Fibroblast of lung (primary cell): ENCODE data around the gene VWA8. TPM values are rescaled to one million over a fixed set of nuclear protein-coding genes. Genes with fewer than 3 reads are reported as not detected.

ENCODE experiments used
- DNase-seq, 2 donors: peaks; one replicate each; pipeline versions ENCODE4 v3.0.0 to v3.0.0-alpha.2; 2010; ENCODE audit warnings: low read depth in 2 of 2
- H2AFZ ChIP-seq: 2 replicates; pipeline ENCODE4 v1.5.1; 2012; ENCODE audit warnings: low read length, control low read depth, inconsistent platforms
- H3K27ac ChIP-seq: 2 replicates; pipeline ENCODE4 v1.5.1; 2011; ENCODE audit warnings: low read length, control low read depth; ENCODE audit not compliant: insufficient read depth
- H3K27me3 ChIP-seq: 2 replicates; pipeline ENCODE4 v1.5.1; 2011; ENCODE audit warnings: mild to moderate bottlenecking, low read length; ENCODE audit not compliant: control insufficient read depth, insufficient read depth
- H3K36me3 ChIP-seq: 2 replicates; pipeline ENCODE4 v1.5.1; 2011; ENCODE audit warnings: low read length; ENCODE audit not compliant: control insufficient read depth, insufficient read depth
- H3K4me1 ChIP-seq: 2 replicates; pipeline ENCODE4 v1.5.1; 2011; ENCODE audit warnings: low read length; ENCODE audit not compliant: control insufficient read depth, insufficient read depth; ENCODE audit errors: extremely low read depth
- H3K4me2 ChIP-seq: 2 replicates; pipeline ENCODE4 v1.5.1; 2011; ENCODE audit warnings: low read length, control low read depth; ENCODE audit not compliant: insufficient read depth; ENCODE audit errors: extremely low read depth
- H3K4me3 ChIP-seq, 4 experiments: fragments of 200-600 bp in 1 of 4; sonication (generic) in 1 of 4; replicated peaks in 1 of 4; 2 replicates each; pipeline ENCODE4 v1.5.1; 2011 to 2016; ENCODE audit warnings: low read length in 4 of 4, low read depth in 3 of 4, mild to moderate bottlenecking in 3 of 4, control low read depth in 2 of 4, inconsistent platforms in 1 of 4, mixed read lengths in 1 of 4; ENCODE audit not compliant: insufficient read depth in 1 of 4; ENCODE audit errors: control extremely low read depth in 1 of 4
- H3K79me2 ChIP-seq: 2 replicates; pipeline ENCODE4 v1.5.1; 2012; ENCODE audit warnings: mild to moderate bottlenecking, low read length, inconsistent platforms; ENCODE audit not compliant: control insufficient read depth, insufficient read depth
- H3K9ac ChIP-seq: 2 replicates; pipeline ENCODE4 v1.5.1; 2011; ENCODE audit warnings: mild to moderate bottlenecking, low read length, control low read depth; ENCODE audit not compliant: insufficient read depth
- H3K9me3 ChIP-seq: 2 replicates; pipeline ENCODE4 v1.5.1; 2012; ENCODE audit warnings: low read depth, low read length; ENCODE audit not compliant: control insufficient read depth, insufficient read depth
- H4K20me1 ChIP-seq: 2 replicates; pipeline ENCODE4 v1.5.1; 2011; ENCODE audit warnings: low read length; ENCODE audit not compliant: control insufficient read depth, insufficient read depth; ENCODE audit errors: extremely low read depth
- EZH2 ChIP-seq: IDR thresholded peaks from 2 replicates; pipeline ENCODE4 v1.5.1; 2012; ENCODE audit warnings: low read length, control low read depth, mild to moderate bottlenecking; ENCODE audit errors: missing control alignments
- polyA plus RNA-seq, 2 donors: library from polyadenylated mRNA; depleted of rRNA in 1 of 2; stranded (reverse) in 1 of 2; unstranded in 1 of 2; fragments of >200 nt; gene quantifications; 2 replicates each; pipeline ENCODE4 v1.2.1, GENCODE V29; 2011 to 2012; ENCODE audit warnings: missing spikeins in 1 of 2
- total RNA-seq: library from RNA; depleted of rRNA; stranded (reverse); fragments of >200 nt; gene quantifications from 2 replicates; pipeline ENCODE4 v1.2.1, GENCODE V29; 2014
- TF ChIP-seq, protein P1 (sequence below), 2 donors: IDR thresholded peaks in 1 of 2; conservative IDR thresholded peaks in 1 of 2; 1 replicate in 1 of 2; 2 replicates in 1 of 2; pipeline ENCODE4 v1.5.1; 2011 to 2012; ENCODE audit warnings: low read length in 2 of 2, control low read depth in 1 of 2, inconsistent platforms in 1 of 2, low read depth in 1 of 2, mild to moderate bottlenecking in 1 of 2

VWA8 gene
- total and polyA plus RNA-seq, 2 donors (not counting 1 experiment from before 2014, with no cell fraction given) = 12.6 to 29.9 TPM

- Histone ChIP-seq H3K27me3 (no peaks in the 10 kb centered on the region), H4K20me1 (no peaks in the 10 kb centered on the region), H2AFZ (peak overlapping the region; percentile 83), H3K79me2 (no peaks in the 10 kb centered on the region), H3K4me2 (peak overlapping the region; percentile 23), H3K4me3 (no peak overlapping the region), H3K36me3 (no peaks in the 10 kb centered on the region), H3K9ac (no peak overlapping the region), H3K27ac (no peak overlapping the region), H3K4me1 (peaks cover 12% of the 10 kb centered on the region), H3K9me3 (no peaks in the 10 kb centered on the region)
- DNase-seq = peak in 1 of 2 donors; percentile 18
- no peak for TF ChIP-seq EZH2
- TF ChIP-seq, protein P1, sequence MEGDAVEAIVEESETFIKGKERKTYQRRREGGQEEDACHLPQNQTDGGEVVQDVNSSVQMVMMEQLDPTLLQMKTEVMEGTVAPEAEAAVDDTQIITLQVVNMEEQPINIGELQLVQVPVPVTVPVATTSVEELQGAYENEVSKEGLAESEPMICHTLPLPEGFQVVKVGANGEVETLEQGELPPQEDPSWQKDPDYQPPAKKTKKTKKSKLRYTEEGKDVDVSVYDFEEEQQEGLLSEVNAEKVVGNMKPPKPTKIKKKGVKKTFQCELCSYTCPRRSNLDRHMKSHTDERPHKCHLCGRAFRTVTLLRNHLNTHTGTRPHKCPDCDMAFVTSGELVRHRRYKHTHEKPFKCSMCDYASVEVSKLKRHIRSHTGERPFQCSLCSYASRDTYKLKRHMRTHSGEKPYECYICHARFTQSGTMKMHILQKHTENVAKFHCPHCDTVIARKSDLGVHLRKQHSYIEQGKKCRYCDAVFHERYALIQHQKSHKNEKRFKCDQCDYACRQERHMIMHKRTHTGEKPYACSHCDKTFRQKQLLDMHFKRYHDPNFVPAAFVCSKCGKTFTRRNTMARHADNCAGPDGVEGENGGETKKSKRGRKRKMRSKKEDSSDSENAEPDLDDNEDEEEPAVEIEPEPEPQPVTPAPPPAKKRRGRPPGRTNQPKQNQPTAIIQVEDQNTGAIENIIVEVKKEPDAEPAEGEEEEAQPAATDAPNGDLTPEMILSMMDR (conservative IDR thresholded peaks at IDR 0.05 in 1 of 2, IDR thresholded peaks at IDR 0.05 in 1 of 2; ENCODE audit: low read depth in 1 of 2, low read length in 2 of 2) = no peak
Observed at GRCh38 chr13:41547251-41548000, 413.5 kb downstream of the VWA8 start.

GRCh38 chr13:41546372-41547190 lies 414.3 kb downstream of the VWA8 start:
- Histone ChIP-seq H3K36me3 (no peaks in the 10 kb centered on the region), H3K4me1 (peaks cover 12% of the 10 kb centered on the region), H3K4me2 (no peak overlapping the region), H3K27ac (no peak overlapping the region), H2AFZ (peak overlapping the region; percentile 83), H3K9ac (no peak overlapping the region), H3K27me3 (no peaks in the 10 kb centered on the region), H3K9me3 (no peaks in the 10 kb centered on the region), H3K79me2 (no peaks in the 10 kb centered on the region), H3K4me3 (no peak overlapping the region), H4K20me1 (no peaks in the 10 kb centered on the region)
- no peak for TF ChIP-seq EZH2
- TF ChIP-seq, protein P1 (conservative IDR thresholded peaks at IDR 0.05 in 1 of 2, IDR thresholded peaks at IDR 0.05 in 1 of 2; ENCODE audit: low read depth in 1 of 2, low read length in 2 of 2) = no peak
- peak; percentile 51 to 94 for DNase-seq

DNA sequence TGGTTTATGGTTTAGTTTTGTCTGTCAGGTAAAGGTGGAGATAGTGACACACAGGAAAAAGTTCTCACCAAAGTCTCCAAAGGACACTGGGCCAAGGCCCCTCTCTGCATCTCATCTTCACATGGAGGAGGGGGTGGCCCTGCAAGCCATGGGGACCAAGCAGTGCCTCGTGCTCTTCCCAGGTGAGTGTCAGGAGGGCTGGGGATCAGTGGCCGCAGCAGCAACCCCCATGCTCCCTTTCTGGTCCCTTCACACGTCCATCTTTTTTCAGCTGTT lies 415.5 kb downstream of the VWA8 start:
- Histone ChIP-seq H3K4me3 (no peak overlapping the region), H2AFZ (no peak overlapping the region), H3K27me3 (no peaks in the 10 kb centered on the region), H3K9me3 (no peaks in the 10 kb centered on the region), H3K9ac (no peak overlapping the region), H3K27ac (no peak overlapping the region), H3K4me1 (peaks cover 12% of the 10 kb centered on the region), H3K4me2 (no peak overlapping the region), H4K20me1 (no peaks in the 10 kb centered on the region), H3K79me2 (no peaks in the 10 kb centered on the region), H3K36me3 (no peaks in the 10 kb centered on the region)
- TF ChIP-seq EZH2 = no peak
- TF ChIP-seq, protein P1 (conservative IDR thresholded peaks at IDR 0.05 in 1 of 2, IDR thresholded peaks at IDR 0.05 in 1 of 2; ENCODE audit: low read depth in 1 of 2, low read length in 2 of 2) = no peak
- DNase-seq = no peak
